SJCRH30 (cell line): ENCODE data around the gene SAP30L. TPM values are rescaled to one million over a fixed set of nuclear protein-coding genes. Genes with fewer than 3 reads are reported as not detected.

Experiments used
- DNase-seq, 2 experiments: peaks; one replicate each; pipeline ENCODE4 v3.0.0-alpha.2; 2015 to 2020
- H3K27ac ChIP-seq: fragments of 250-450 bp; sonication (Bioruptor Pico); 2 replicates; pipeline ENCODE4 v1.5.1; 2020; ENCODE audit warnings: mild to moderate bottlenecking, moderate library complexity
- H3K27me3 ChIP-seq: fragments of 250-450 bp; sonication (Bioruptor Pico); 2 replicates; pipeline ENCODE4 v1.5.1; 2020; ENCODE audit warnings: mild to moderate bottlenecking, moderate library complexity
- H3K36me3 ChIP-seq: fragments of 250-450 bp; sonication (Bioruptor Pico); 2 replicates; pipeline ENCODE4 v1.5.1; 2020; ENCODE audit warnings: mild to moderate bottlenecking, moderate library complexity
- H3K4me1 ChIP-seq: fragments of 250-450 bp; sonication (Bioruptor Pico); 2 replicates; pipeline ENCODE4 v1.5.1; 2020; ENCODE audit warnings: mild to moderate bottlenecking, moderate library complexity
- H3K4me3 ChIP-seq: fragments of 250-450 bp; sonication (Bioruptor Pico); 2 replicates; pipeline ENCODE4 v1.5.1; 2020; ENCODE audit warnings: mild to moderate bottlenecking, moderate library complexity
- H3K9me3 ChIP-seq: fragments of 250-450 bp; sonication (Bioruptor Pico); replicated peaks from 2 replicates; pipeline ENCODE4 v1.5.1; 2020; ENCODE audit warnings: mild to moderate bottlenecking, moderate library complexity
- total RNA-seq: library from RNA; depleted of rRNA; stranded (reverse); fragments of >200 nt; shearing (Covaris generic); gene quantifications from 2 replicates; pipeline ENCODE4 v1.2.3, GENCODE V29; 2014

The SAP30L gene
- total RNA-seq, 1 experiment from 2014 or later, result 30.4 TPM

DNA sequence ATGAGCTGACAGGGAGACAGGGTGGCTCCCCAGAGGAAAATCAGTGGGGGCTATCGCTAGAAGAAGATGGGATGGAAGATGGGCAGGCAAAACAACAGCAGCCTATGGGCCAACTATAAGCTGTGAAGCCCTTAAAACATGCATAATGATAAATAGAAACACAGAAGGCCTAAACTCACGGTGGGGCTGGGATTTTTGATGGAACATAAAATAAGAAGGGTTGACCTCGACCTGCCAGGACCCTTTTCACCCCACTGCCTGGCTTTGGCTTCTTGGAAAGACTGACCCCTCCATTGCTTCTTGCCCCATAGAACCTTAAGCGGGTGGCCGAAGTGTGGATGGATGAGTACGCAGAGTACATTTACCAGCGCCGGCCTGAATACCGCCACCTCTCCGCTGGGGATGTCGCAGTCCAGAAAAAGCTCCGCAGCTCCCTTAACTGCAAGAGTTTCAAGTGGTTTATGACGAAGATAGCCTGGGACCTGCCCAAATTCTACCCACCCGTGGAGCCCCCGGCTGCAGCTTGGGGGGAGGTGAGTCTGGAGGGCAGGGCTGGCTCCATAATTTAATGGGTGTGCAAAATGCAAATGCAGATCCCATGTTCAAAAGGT, 36.5 kb upstream of the SAP30L start:
- Histone ChIP-seq H3K4me1 (no peaks in the 10 kb centered on the region), H3K27me3 (no peaks in the 10 kb centered on the region), H3K9me3 (no peaks in the 10 kb centered on the region), H3K27ac (no peak overlapping the region), H3K4me3 (no peak overlapping the region), H3K36me3 (no peaks in the 10 kb centered on the region; the same call in none of the 2 replicates)
- no peak for DNase-seq

DNA sequence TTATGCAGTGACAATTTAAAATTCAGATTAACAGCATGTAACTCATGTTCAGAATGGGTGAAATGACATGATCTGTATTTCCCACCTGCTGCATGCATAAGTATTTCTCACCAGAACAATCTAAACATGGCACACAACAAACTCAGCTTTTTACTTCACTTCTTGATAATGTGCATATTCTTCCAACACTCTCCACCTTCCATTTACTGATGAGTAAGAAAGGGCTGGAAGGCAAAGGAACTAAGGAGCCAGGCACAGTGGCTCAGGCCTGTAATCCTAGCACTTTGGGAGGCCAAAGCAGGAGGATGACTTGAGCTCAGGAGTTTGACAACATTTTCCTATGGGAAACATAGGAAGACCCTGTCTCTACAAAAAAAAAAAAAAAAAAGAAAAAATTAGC, 35.8 kb upstream of the SAP30L start:
- Histone ChIP-seq H3K4me3 (no peak overlapping the region), H3K27me3 (no peaks in the 10 kb centered on the region), H3K4me1 (no peaks in the 10 kb centered on the region), H3K36me3 (no peaks in the 10 kb centered on the region; the same call in 1 of the 2 replicates), H3K27ac (no peak overlapping the region), H3K9me3 (no peaks in the 10 kb centered on the region)
- no peak for DNase-seq

DNA sequence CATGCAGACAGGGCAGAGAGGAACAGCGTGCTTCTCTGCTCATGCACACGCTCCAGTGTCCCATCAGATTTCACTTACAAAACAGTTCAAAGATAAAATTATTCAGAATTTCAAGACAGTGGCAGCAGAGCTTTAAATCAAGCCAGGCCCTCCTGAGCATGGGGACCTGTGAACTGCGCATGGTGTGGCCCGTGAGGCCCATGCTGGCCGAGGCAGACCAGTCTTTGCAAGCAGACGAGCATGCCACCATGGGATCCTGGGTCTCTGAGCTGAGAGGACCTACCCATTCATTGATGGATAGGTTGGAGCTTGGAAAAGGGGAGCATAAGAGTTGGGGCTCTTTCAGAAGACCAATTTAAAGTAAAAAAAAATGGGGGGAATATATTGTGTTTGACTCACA, 35.0 kb upstream of the SAP30L start:
- no peak for DNase-seq
- Histone ChIP-seq H3K27ac (no peak overlapping the region), H3K4me3 (no peak overlapping the region), H3K27me3 (no peaks in the 10 kb centered on the region), H3K9me3 (no peaks in the 10 kb centered on the region), H3K4me1 (no peaks in the 10 kb centered on the region), H3K36me3 (no peaks in the 10 kb centered on the region; the same call in 1 of the 2 replicates)

DNA sequence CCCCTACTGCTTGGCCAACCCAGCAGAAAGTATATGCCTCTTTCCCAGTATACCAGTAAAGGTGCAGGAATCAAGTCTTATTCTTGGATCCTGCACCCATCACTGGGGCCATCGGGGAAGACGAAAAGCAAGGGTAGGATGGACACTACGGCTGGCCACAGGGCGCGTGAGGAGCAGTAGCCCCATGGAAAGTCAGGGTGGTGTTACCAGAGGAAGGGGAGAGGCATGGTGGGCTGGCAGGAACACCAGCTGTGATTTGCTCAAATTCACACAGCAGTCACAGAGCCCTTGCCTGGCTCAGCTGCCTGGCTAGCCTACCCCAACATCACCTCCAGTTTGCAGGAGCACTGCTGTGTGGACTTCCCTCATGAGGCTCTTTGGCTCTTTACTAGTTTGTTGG, 34.5 kb upstream of the SAP30L start:
- Histone ChIP-seq H3K9me3 (no peaks in the 10 kb centered on the region), H3K36me3 (no peaks in the 10 kb centered on the region; the same call in 1 of the 2 replicates), H3K4me1 (no peaks in the 10 kb centered on the region), H3K27me3 (no peaks in the 10 kb centered on the region), H3K4me3 (no peak overlapping the region), H3K27ac (no peak overlapping the region)
- no peak for DNase-seq

DNA sequence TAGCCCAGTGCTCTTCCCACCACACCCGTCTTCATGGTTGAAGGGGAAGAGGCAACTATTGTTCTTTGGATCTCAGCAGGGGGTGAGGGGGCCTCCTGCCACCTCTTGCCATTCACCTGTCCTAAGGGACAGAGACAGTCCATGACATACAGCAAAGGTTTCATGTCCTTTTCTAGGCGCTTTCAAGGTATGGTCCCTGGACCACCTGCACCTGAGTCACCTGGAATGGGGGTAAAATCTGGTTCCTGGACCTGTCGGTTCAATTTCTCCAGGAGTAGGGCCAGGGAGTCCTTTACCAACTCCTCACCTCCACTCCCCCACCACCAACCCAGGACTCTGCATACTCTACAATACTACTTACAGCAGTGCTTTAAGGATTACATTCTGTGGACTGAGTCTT, 33.5 kb upstream of the SAP30L start:
- no peaks in the 10 kb centered on the region for H3K9me3 ChIP-seq
- H3K27ac ChIP-seq, result no peak overlapping the region
- no peaks in the 10 kb centered on the region for H3K27me3 ChIP-seq
- no peak for DNase-seq
- no peaks in the 10 kb centered on the region; the same call in 1 of the 2 replicates for H3K36me3 ChIP-seq
- H3K4me1 ChIP-seq, result no peaks in the 10 kb centered on the region
- H3K4me3 ChIP-seq, result no peak overlapping the region

DNA sequence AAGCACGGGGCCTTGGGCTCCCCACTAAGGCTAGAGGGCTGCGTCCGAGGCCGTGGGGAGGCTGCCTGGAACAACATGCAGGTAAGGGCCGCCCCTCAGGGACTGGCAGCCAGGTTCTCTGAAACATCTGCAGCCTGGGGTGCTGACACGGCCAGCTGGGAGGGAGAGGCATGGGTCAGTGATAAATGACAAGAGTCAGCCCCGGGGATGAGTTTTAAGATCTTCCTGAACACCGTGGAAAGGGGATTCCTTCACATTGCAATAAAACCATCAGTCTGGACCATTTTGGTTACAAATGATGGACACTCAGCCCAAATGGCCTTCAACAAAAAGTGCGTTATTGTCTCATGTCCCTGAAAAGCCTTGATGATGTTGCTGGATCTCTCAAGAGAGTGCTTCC, 32.9 kb upstream of the SAP30L start:
- no peaks in the 10 kb centered on the region for H3K4me1 ChIP-seq
- no peaks in the 10 kb centered on the region for H3K9me3 ChIP-seq
- no peak overlapping the region for H3K4me3 ChIP-seq
- H3K36me3 ChIP-seq, result no peaks in the 10 kb centered on the region; the same call in 1 of the 2 replicates
- no peak for DNase-seq
- no peaks in the 10 kb centered on the region for H3K27me3 ChIP-seq
- no peak overlapping the region for H3K27ac ChIP-seq

DNA sequence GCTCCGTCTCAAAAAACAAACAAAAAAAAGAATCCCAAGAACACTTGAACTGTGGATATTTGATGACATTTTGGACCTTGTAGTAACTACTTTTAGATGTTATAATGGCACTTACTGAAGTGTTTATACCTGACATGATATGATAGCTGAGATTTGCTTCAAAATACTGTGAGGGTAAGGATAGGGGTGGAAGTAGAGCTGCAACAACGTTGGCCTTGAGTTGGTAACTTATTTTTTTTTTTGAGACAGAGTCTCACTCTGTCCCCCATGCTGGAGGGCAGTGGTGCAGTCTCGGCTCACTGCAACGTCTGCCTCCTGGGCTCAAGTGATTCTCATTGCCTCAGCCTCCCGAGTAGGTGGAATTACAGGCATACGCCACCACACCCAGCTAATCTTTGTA, 30.7 kb upstream of the SAP30L start:
- Histone ChIP-seq H3K4me1 (no peaks in the 10 kb centered on the region), H3K36me3 (no peaks in the 10 kb centered on the region; the same call in 1 of the 2 replicates), H3K4me3 (no peak overlapping the region), H3K27me3 (no peaks in the 10 kb centered on the region), H3K9me3 (no peaks in the 10 kb centered on the region), H3K27ac (no peak overlapping the region)
- DNase-seq, result no peak

DNA sequence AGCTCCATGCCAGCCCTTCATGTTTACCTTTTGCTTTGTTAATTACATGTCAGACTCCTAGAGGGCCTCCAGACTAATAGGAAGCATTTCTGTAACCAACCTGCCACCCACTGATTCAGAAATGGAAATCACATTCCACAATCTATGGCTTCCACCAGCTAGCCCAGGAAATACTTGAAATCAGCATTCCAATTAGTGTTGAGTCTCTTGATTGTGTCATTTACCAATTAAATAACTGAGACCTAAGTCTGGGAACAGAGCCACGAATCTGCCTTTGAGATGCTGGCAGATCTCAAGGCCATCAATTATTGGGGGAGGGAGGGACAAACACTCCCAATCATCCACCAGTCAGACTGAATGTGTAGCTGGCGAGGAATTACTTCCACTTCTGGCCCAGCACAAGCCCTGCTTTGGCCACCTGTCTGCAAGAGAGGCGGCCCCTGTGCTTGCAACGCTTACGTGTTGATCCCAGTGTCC, 27.4 kb upstream of the SAP30L start:
- DNase-seq, result no peak
- Histone ChIP-seq H3K9me3 (no peaks in the 10 kb centered on the region), H3K27ac (no peak overlapping the region), H3K36me3 (no peaks in the 10 kb centered on the region), H3K4me1 (no peaks in the 10 kb centered on the region), H3K27me3 (no peaks in the 10 kb centered on the region), H3K4me3 (no peak overlapping the region)

DNA sequence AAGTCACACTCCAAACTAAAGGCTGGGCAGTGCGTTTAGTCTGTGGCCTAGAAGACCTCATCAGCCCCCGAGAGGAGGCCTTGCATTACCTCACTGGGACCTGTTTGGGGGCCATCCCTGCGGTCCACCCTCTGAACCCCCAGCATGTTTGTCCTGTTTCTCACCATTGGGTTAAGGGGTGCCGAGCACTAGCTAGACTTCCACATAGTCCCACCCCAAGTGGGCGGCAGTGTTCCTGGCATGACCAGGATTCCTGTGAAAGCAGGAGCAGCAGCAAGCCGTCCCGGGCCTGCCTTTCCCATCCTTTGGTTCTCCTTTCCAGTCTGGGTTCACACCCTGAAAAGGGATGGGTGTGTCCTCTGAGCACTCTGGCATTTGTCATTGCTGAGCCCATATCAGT, 26.6 kb upstream of the SAP30L start:
- H3K27me3 ChIP-seq, result no peaks in the 10 kb centered on the region
- no peaks in the 10 kb centered on the region for H3K36me3 ChIP-seq
- H3K9me3 ChIP-seq, result no peaks in the 10 kb centered on the region
- H3K4me3 ChIP-seq, result no peak overlapping the region
- no peak overlapping the region for H3K27ac ChIP-seq
- no peak for DNase-seq
- H3K4me1 ChIP-seq, result no peaks in the 10 kb centered on the region

DNA sequence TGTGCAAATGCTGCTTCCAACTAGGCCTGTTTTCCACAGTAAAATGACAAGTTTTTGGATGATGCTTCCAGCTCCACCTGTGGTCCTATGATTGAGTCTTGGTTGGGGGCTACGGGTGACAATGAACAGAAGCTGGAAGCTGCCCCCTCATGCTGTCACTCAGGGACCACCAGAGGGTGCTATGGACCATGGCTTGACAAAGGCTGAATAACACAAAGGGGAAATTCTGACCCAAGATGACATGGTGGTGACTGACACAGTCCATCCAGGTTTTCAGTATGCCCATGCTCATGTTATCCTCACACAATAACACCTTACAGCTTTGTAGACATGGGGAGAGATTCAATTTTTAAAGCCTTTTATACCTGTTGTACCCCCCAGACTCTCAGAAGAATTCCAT, 23.9 kb upstream of the SAP30L start:
- no peaks in the 10 kb centered on the region for H3K27me3 ChIP-seq
- no peaks in the 10 kb centered on the region for H3K4me1 ChIP-seq
- H3K4me3 ChIP-seq, result no peak overlapping the region
- H3K9me3 ChIP-seq, result no peaks in the 10 kb centered on the region
- no peak overlapping the region for H3K27ac ChIP-seq
- DNase-seq, result peak in 1 of 2 experiments; percentile 42
- no peaks in the 10 kb centered on the region for H3K36me3 ChIP-seq

DNA sequence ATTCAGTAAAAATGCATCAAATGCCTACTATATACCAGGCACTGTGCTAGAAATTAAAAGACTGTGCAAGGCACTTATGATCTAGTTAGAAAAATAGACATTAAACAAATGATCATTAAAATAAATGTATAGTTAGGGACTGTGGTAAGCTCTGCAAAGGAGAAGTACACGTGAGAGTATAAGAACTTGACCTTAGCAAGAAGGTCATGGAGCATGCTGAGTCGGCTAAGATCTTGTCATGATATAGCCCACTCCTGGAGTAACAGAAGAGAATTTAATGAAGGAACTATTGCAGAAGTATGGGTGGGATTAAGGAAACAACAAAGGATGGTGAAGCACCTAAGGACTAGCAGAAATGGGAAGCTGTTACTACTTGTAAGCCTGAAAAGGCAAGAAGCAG, 23.5 kb upstream of the SAP30L start:
- no peak overlapping the region for H3K4me3 ChIP-seq
- H3K4me1 ChIP-seq, result no peaks in the 10 kb centered on the region
- no peaks in the 10 kb centered on the region for H3K27me3 ChIP-seq
- no peak overlapping the region for H3K27ac ChIP-seq
- H3K9me3 ChIP-seq, result no peaks in the 10 kb centered on the region
- no peaks in the 10 kb centered on the region for H3K36me3 ChIP-seq
- no peak for DNase-seq

DNA sequence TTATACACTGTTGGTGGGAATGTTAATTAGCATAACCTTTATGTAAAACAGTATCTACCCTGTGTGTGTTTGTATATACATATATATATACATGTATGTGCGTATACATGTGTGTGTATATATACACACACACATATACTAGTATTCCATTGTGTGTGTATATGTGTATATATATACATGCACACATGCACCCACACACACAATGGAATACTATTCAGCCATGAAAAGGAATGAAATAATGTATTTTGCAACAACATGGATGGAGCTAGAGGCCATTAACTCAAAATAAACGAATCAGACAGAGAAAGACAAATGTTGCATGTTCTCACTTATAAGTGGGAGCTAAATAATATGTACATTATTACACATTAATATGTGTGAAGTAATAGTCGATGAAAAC, 17.6 kb upstream of the SAP30L start:
- Histone ChIP-seq H3K4me3 (no peak overlapping the region), H3K36me3 (no peaks in the 10 kb centered on the region), H3K27ac (no peak overlapping the region), H3K9me3 (no peaks in the 10 kb centered on the region; the same call in 1 of the 2 replicates), H3K4me1 (0 out of 2 replicates have a peak, but pooled peaks cover 2% of the 10 kb centered on the region), H3K27me3 (no peaks in the 10 kb centered on the region)
- no peak for DNase-seq

DNA sequence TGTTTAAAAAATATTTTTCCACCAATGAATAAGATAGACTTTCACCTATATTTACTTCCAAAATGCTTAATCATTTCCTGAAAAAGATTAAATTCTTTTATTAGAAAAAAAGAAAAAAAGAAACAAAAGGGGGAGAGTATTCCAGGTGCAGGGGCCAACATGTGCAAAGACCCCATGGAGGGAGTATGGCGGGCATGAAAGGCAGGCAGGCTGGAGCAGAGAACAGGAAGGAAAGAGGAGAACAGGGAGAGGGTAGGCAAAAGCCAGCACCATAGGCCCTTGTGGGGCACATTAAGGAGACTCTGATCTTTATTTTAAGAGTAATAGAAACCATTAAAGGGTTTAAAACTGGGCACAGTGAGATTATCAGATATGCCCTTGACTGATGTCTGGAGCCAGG, 16.5 kb upstream of the SAP30L start:
- DNase-seq, result no peak
- Histone ChIP-seq H3K9me3 (no peaks in the 10 kb centered on the region; the same call in 1 of the 2 replicates), H3K27me3 (no peaks in the 10 kb centered on the region), H3K4me3 (no peak overlapping the region), H3K36me3 (no peaks in the 10 kb centered on the region), H3K27ac (no peak overlapping the region), H3K4me1 (0 out of 2 replicates have a peak, but pooled peaks cover 2% of the 10 kb centered on the region)

DNA sequence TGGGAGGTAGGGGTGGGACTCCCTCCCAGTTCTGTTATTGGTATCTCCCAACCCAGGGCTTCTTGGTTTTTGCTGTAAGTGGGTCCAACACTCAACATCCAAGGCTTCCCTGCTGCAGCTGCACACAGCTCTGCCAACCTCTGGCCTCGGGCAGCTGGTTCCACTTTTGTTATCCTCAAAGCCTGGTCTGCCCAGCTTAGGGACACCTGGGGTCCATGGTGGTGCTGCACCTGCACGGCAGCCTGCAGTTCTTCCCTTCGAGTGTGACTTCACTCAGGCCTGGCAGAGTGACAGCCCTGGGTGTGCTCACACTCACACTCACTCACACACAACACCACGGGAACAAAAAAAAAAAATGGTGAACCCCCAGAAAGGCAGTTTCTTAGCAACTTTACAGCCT, 15.3 kb upstream of the SAP30L start:
- no peak overlapping the region for H3K27ac ChIP-seq
- no peaks in the 10 kb centered on the region; the same call in 1 of the 2 replicates for H3K36me3 ChIP-seq
- no peak for DNase-seq
- no peak overlapping the region for H3K4me3 ChIP-seq
- 0 out of 2 replicates have a peak, but pooled peaks cover 2% of the 10 kb centered on the region for H3K4me1 ChIP-seq
- H3K27me3 ChIP-seq, result no peaks in the 10 kb centered on the region
- no peaks in the 10 kb centered on the region; the same call in 1 of the 2 replicates for H3K9me3 ChIP-seq

DNA sequence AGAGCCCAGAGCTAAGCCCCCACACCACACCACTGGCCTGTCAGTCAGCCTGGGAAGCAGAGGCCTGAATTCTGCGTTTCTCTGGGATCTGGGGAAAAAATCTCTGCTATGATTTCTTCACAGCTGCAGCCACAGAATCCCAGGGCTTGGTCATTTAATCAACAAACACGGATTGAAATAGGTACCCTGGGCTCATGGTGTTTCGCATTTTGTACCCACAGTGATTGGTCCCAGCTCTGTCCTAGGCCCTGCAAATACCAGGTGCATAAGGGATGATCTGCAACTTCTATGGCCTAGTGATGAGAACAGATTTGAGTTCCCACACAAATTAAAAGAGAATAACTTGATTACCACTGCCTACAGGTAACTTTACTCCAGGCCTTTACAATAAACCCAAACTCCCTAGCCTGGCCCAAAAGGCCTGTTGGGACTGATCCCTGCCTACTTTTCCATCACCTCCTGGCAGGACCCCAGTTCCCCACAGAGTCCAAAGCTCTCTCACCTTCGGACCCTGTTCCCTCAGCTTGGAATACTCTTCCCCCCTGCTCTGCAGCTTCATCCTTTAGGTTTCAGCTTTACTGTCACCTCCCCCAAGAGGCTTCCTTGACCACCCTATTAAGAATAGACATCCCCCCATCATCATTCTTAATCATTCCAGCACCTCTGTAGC, 14.7 kb upstream of the SAP30L start:
- Histone ChIP-seq H3K36me3 (peaks cover 3% of the 10 kb centered on the region), H3K4me1 (0 out of 2 replicates have a peak, but pooled peaks cover 2% of the 10 kb centered on the region), H3K4me3 (no peak overlapping the region), H3K9me3 (no peaks in the 10 kb centered on the region; the same call in 1 of the 2 replicates), H3K27me3 (no peaks in the 10 kb centered on the region), H3K27ac (no peak overlapping the region)
- no peak for DNase-seq
